Naive thymus-derived CD4-positive, alpha-beta T cell (primary cell): Measurements from ENCODE around the gene ISOC1. TPM values are rescaled to one million over a fixed set of nuclear protein-coding genes. Genes with fewer than 3 reads are reported as not detected.

Experiments
- ATAC-seq: fragments of 150-1000 bp; cut with Tn5 transposase; 2 replicates; pipeline ENCODE4 v1.10.0; 2021; ENCODE audit warnings: mild to moderate bottlenecking, moderate library complexity
- CTCF ChIA-PET: fragments of 350-600 bp; sonication (Branson Sonifier 250); formaldehyde crosslinking; loops from one replicate; lab custom pipeline; 2021; ENCODE audit warnings: antibody characterized with exemption; lab: Charles Lee
- POLR2A ChIA-PET: fragments of 350-600 bp; sonication (Branson Sonifier 250); formaldehyde crosslinking; loops from one replicate; lab custom pipeline; 2021; ENCODE audit warnings: antibody characterized with exemption, inconsistent platforms; lab: Charles Lee
- DNase-seq, 9 donors: peaks; one replicate each; pipeline versions ENCODE4 v3.0.0 to v3.0.0-alpha.2; 2020 to 2022; ENCODE audit warnings: mixed read lengths in 1 of 9
- H3K27ac ChIP-seq: one replicate; pipeline ENCODE4 v1.7.0; 2013; ENCODE audit warnings: mild to moderate bottlenecking, low read depth, low read length, moderate library complexity
- H3K27me3 ChIP-seq, 2 donors: one replicate each; pipeline ENCODE4 v1.7.0; 2013; ENCODE audit warnings: low read length in 2 of 2, mild to moderate bottlenecking in 2 of 2, moderate library complexity in 2 of 2; ENCODE audit not compliant: control insufficient read depth in 2 of 2, insufficient read depth in 2 of 2
- H3K36me3 ChIP-seq, 3 experiments: 1 replicate in 2 of 3; 2 replicates in 1 of 3; pipeline ENCODE4 v1.7.0; 2013; ENCODE audit warnings: low read length in 3 of 3, mild to moderate bottlenecking in 3 of 3, moderate library complexity in 1 of 3; ENCODE audit not compliant: insufficient read depth in 3 of 3, control insufficient read depth in 2 of 3
- H3K4me1 ChIP-seq, 2 donors: one replicate each; pipeline ENCODE4 v1.7.0; 2013; ENCODE audit warnings: low read length in 2 of 2, mild to moderate bottlenecking in 2 of 2, moderate library complexity in 1 of 2; ENCODE audit not compliant: control insufficient read depth in 2 of 2, insufficient read depth in 2 of 2
- H3K4me3 ChIP-seq: 2 replicates; pipeline ENCODE4 v1.7.0; 2013; ENCODE audit warnings: mild to moderate bottlenecking, low read length
- H3K9me3 ChIP-seq, 3 experiments: 1 replicate in 2 of 3; 2 replicates in 1 of 3; pipeline ENCODE4 v1.7.0; 2013; ENCODE audit warnings: low read length in 3 of 3; ENCODE audit not compliant: control insufficient read depth in 2 of 3
- H3K27ac Mint-ChIP-seq, 9 donors: one replicate each; pipeline ENCODE4 v1.8.0; 2020 to 2022; ENCODE audit warnings: mixed read lengths in 9 of 9, mild to moderate bottlenecking in 8 of 9, moderate library complexity in 5 of 9, inconsistent platforms in 2 of 9
- H3K27me3 Mint-ChIP-seq, 5 donors: one replicate each; pipeline ENCODE4 v1.8.0; 2021 to 2022; ENCODE audit warnings: mixed read lengths in 5 of 5, mild to moderate bottlenecking in 1 of 5
- H3K36me3 Mint-ChIP-seq, 5 donors: one replicate each; pipeline ENCODE4 v1.8.0; 2020 to 2022; ENCODE audit warnings: mixed read lengths in 5 of 5, mild to moderate bottlenecking in 3 of 5, inconsistent platforms in 1 of 5
- H3K4me1 Mint-ChIP-seq, 7 donors: one replicate each; pipeline ENCODE4 v1.8.0; 2020 to 2022; ENCODE audit warnings: mixed read lengths in 7 of 7, mild to moderate bottlenecking in 3 of 7, inconsistent platforms in 1 of 7
- H3K4me3 Mint-ChIP-seq, 10 donors: one replicate each; pipeline ENCODE4 v1.8.0; 2020 to 2022; ENCODE audit warnings: mild to moderate bottlenecking in 10 of 10, mixed read lengths in 10 of 10, moderate library complexity in 6 of 10, inconsistent platforms in 2 of 10
- H3K9me3 Mint-ChIP-seq, 11 donors: one replicate each; pipeline ENCODE4 v1.8.0; 2020 to 2022; ENCODE audit warnings: mixed read lengths in 11 of 11, mild to moderate bottlenecking in 4 of 11, inconsistent platforms in 1 of 11, moderate library complexity in 1 of 11
- intact Hi-C, 2 donors: fragments of 100-400 bp; cut with micrococcal nuclease; formaldehyde crosslinking; loops; one replicate each; pipeline ENCODE4 v1.15.1; 2023
- polyA plus RNA-seq, 2 donors: library from polyadenylated mRNA; unstranded; fragments of 300-500 nt; fragmentation: Illumina TruSeq; gene quantifications; one replicate each; pipeline ENCODE4 v1.2.3, GENCODE V29; 2021
- total RNA-seq, 6 experiments: library from RNA in 5 of 6; stranded (reverse) in 5 of 6; gene quantifications; 1 replicate in 5 of 6; 2 replicates in 1 of 6; pipeline ENCODE4 v1.2.3 and lab custom pipeline; 2021 to 2026

ISOC1 gene
- 10 to 100 TPM in 3 of 5 experiments, 1 to 10 TPM in 2; 5.3 to 18.9 (median 11.9) TPM for total RNA-seq
- polyA plus RNA-seq = 10 to 100 TPM; 23.6 to 32.1 TPM
- 8.5 reads per million, percentile 33 among the genes with 10 or more reads in this experiment for total RNA-seq (lab: John Stamatoyannopoulos, UW)

DNA sequence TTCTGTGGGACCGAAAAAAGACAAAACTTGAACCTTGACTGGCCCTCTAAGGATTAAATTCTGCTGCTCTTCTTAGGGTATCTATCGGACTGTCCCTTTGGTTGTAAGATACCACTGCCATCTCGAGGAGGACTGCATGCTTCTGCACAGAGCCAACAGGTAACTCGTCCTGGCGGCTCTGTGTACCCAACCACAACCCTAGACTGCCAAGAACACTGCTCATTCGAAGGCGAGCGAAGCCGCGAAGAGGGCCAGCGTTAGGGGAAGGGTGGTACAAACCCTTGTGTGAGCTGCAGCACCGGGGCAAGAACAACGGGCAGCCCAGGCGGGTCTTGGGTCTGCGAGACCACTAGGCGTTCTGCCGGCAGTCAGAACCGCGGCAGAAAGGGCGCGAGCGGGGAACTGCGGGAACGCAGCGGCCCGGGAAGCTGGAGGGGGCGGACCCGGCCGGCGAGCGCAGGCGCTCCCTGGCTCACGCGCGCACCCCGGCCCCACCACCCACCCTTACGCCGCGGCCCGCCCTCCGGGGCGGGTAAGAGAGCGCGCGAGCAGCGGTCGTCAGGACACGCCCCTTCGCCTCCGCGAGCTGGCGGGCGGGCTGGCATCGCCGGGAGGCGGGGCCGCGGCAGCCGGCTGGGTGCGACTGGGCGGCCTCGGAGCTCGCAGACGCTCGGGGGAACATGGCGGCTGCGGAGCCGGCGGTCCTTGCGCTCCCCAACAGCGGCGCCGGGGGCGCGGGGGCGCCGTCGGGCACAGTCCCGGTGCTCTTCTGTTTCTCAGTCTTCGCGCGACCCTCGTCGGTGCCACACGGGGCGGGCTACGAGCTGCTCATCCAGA lies at the start of gene ISOC1:
Gene ISOC1 (plus strand): TSS at position 663 of the 837 bp plus-strand sequence. CDS start 18 bp downstream, at position 681.
- peak; percentile 96 for ATAC-seq
- peak; percentile 89 to 95 (median 94) for DNase-seq

DNA sequence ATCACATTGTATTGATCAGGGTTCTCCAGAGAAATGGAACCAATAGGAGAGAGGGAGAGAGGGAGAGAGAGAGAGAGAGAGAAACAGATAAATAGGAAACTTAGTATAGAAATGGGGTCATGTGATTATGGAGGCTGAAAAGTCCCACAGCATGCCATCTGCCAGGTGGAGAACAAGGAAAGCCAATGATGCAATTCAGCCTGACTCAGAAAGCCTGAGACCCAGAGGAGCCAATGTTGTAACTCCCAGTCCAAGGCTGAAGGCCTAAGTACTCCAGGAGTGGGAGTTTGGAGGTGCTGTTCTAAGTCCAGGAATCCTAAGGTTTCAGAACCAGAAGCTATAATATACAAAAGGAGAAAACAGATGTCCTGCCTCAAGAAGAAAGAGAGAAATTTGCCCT lies 48.4 kb upstream of the ISOC1 start:
- no peaks in the 10 kb centered on the region for H3K4me1 ChIP-seq
- Mint-ChIP-seq H3K27ac (no peak overlapping the region), H3K9me3 (peaks cover 0 to 35% (median 12%) of the 10 kb centered on the region in 11 donors), H3K36me3 (peaks cover 0 to 8% (median 0%) of the 10 kb centered on the region in 5 donors), H3K27me3 (peaks cover 0 to 12% (median 5%) of the 10 kb centered on the region in 5 donors), H3K4me1 (no peaks in the 10 kb centered on the region), H3K4me3 (no peak overlapping the region)
- ChIA-PET CTCF (no interaction called here), POLR2A (no interaction called here)
- no peak overlapping the region for H3K4me3 ChIP-seq
- intact Hi-C loops = no loop called here
- ATAC-seq (no peak), DNase-seq (no peak)
- no peaks in the 10 kb centered on the region for H3K27me3 ChIP-seq
- no peaks in the 10 kb centered on the region for H3K36me3 ChIP-seq
- H3K27ac ChIP-seq = no peak overlapping the region
- no peaks in the 10 kb centered on the region for H3K9me3 ChIP-seq

More for the DNA sequence above, at the start of gene ISOC1:
- Histone ChIP-seq H3K27me3 (no peaks in the 10 kb centered on the region), H3K27ac (peak within 1 kb of the TSS; percentile 79), H3K4me3 (peak within 1 kb of the TSS; percentile 72), H3K36me3 (peaks cover 0 to 5% (median 0%) of the 10 kb centered on the region in 3 experiments), H3K9me3 (no peaks in the 10 kb centered on the region), H3K4me1 (peaks cover 7 to 8% of the 10 kb centered on the region in 2 donors)
- peaks cover 0 to 24% (median 0%) of the 10 kb centered on the region in 5 donors for H3K27me3 Mint-ChIP-seq
- peaks cover 0 to 2% (median 0%) of the 10 kb centered on the region in 5 donors for H3K36me3 Mint-ChIP-seq
- no peaks in the 10 kb centered on the region for H3K9me3 Mint-ChIP-seq
- peaks cover 13 to 47% (median 35%) of the 10 kb centered on the region in 7 donors for H3K4me1 Mint-ChIP-seq
- POLR2A ChIA-PET = interaction anchor here (0.6 to 1.3 kb wide), 3 partner anchors 10 to 31 kb away, joined by 3 read pairs; no protein-coding TSS in a partner anchor
- intact Hi-C loops = loop anchor here (1.0 to 10.0 kb wide), 8 partner anchors 31 to 1580 kb away; partner anchors contain the start of genes PRRC1 (in 2 of the 2) and SLC12A2 (in 1 of the 2)
- H3K27ac Mint-ChIP-seq = peak within 1 kb of the TSS; percentile 52 to 94 (median 90)
- H3K4me3 Mint-ChIP-seq = peak within 1 kb of the TSS; percentile 89 to 95 (median 92)
- CTCF ChIA-PET = interaction anchor here (0.6 kb wide), 1 partner anchor 188 kb away, joined by 5 read pairs; no protein-coding TSS in a partner anchor

- no peak overlapping the region for H3K27ac Mint-ChIP-seq
- H3K9me3 Mint-ChIP-seq = peaks cover 0 to 25% (median 12%) of the 10 kb centered on the region in 11 donors
- Histone ChIP-seq H3K36me3 (no peaks in the 10 kb centered on the region), H3K4me3 (no peak overlapping the region), H3K4me1 (no peaks in the 10 kb centered on the region), H3K9me3 (no peaks in the 10 kb centered on the region), H3K27me3 (peaks cover 0 to 2% of the 10 kb centered on the region in 2 donors), H3K27ac (no peak overlapping the region)
- ChIA-PET CTCF (no interaction called here), POLR2A (no interaction called here)
- H3K27me3 Mint-ChIP-seq = peaks cover 0 to 11% (median 0%) of the 10 kb centered on the region in 5 donors
- no peak overlapping the region for H3K4me3 Mint-ChIP-seq
- ATAC-seq = no peak
- no peak for DNase-seq
- intact Hi-C loops = no loop called here
- H3K4me1 Mint-ChIP-seq = no peaks in the 10 kb centered on the region
- H3K36me3 Mint-ChIP-seq = peaks cover 0 to 8% (median 0%) of the 10 kb centered on the region in 5 donors
Measured at GRCh38 chr5:129048509-129048908, 46.0 kb upstream of the ISOC1 start.

GRCh38 chr5:129049126-129049799 lies 45.3 kb upstream of the ISOC1 start:
- H3K36me3 ChIP-seq = no peaks in the 10 kb centered on the region
- Mint-ChIP-seq H3K4me3 (no peak overlapping the region), H3K9me3 (peaks cover 0 to 19% (median 8%) of the 10 kb centered on the region in 11 donors), H3K27me3 (peaks cover 0 to 11% (median 1%) of the 10 kb centered on the region in 5 donors), H3K36me3 (peaks cover 0 to 4% (median 0%) of the 10 kb centered on the region in 5 donors), H3K27ac (no peak overlapping the region), H3K4me1 (no peaks in the 10 kb centered on the region)
- H3K27me3 ChIP-seq = peaks cover 0 to 2% of the 10 kb centered on the region in 2 donors
- no peak overlapping the region for H3K27ac ChIP-seq
- CTCF ChIA-PET = no interaction called here
- no peak overlapping the region for H3K4me3 ChIP-seq
- H3K9me3 ChIP-seq = no peaks in the 10 kb centered on the region
- H3K4me1 ChIP-seq = no peaks in the 10 kb centered on the region
- POLR2A ChIA-PET = no interaction called here
- no peak for DNase-seq
- intact Hi-C loops = no loop called here
- no peak for ATAC-seq

DNA sequence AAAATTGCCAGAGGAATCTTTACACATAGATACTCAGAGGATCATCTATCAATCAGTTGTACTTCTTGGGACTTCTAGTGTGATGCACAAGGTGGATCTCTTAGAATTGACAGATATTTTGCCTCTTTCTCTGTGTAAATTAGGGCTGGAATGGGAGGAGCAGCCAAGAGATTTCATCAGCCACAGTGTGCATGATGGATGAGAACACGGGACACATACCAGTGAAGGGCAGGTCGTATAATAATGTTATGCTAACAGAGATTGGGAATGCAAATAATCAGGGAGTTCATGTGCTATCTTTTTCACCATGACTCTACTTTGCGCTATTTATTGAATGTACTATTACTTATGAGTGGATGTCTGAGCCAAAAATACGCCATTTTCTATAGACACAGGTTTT lies 43.3 kb upstream of the ISOC1 start:
- Histone ChIP-seq H3K36me3 (no peaks in the 10 kb centered on the region), H3K4me3 (no peak overlapping the region), H3K27me3 (peaks cover 0 to 2% of the 10 kb centered on the region in 2 donors), H3K27ac (no peak overlapping the region), H3K9me3 (no peaks in the 10 kb centered on the region), H3K4me1 (no peaks in the 10 kb centered on the region)
- Mint-ChIP-seq H3K4me1 (no peaks in the 10 kb centered on the region), H3K9me3 (peaks cover 0 to 4% (median 0%) of the 10 kb centered on the region in 11 donors), H3K36me3 (no peaks in the 10 kb centered on the region), H3K4me3 (no peak overlapping the region), H3K27me3 (peaks cover 0 to 23% (median 17%) of the 10 kb centered on the region in 5 donors), H3K27ac (no peak overlapping the region)
- DNase-seq (no peak), ATAC-seq (no peak)
- ChIA-PET CTCF (no interaction called here), POLR2A (interaction anchor here (0.6 kb wide), 1 partner anchor 50 kb away, joined by 4 read pairs; no protein-coding TSS in a partner anchor)
- intact Hi-C loops = loop anchor here in 1 of 2 donors (10.0 kb wide), 1 partner anchor 286 kb away; no protein-coding TSS in a partner anchor

GRCh38 chr5:129053438-129053837 lies 41.1 kb upstream of the ISOC1 start:
- Histone ChIP-seq H3K27me3 (peaks cover 0 to 2% of the 10 kb centered on the region in 2 donors), H3K9me3 (no peaks in the 10 kb centered on the region), H3K4me1 (no peaks in the 10 kb centered on the region), H3K36me3 (no peaks in the 10 kb centered on the region), H3K27ac (no peak overlapping the region), H3K4me3 (no peak overlapping the region)
- H3K27ac Mint-ChIP-seq = no peak overlapping the region
- H3K27me3 Mint-ChIP-seq = peaks cover 0 to 41% (median 36%) of the 10 kb centered on the region in 5 donors
- no peaks in the 10 kb centered on the region for H3K4me1 Mint-ChIP-seq
- ChIA-PET CTCF (no interaction called here), POLR2A (no interaction called here)
- DNase-seq (no peak), ATAC-seq (no peak)
- no peak overlapping the region for H3K4me3 Mint-ChIP-seq
- H3K9me3 Mint-ChIP-seq = peaks cover 0 to 18% (median 5%) of the 10 kb centered on the region in 11 donors
- no peaks in the 10 kb centered on the region for H3K36me3 Mint-ChIP-seq
- intact Hi-C loops = loop anchor here in 1 of 2 donors (10.0 kb wide), 1 partner anchor 289 kb away; no protein-coding TSS in a partner anchor
